Uterus (tissue), 2 donors: ENCODE measurements around the gene GPLD1.

ENCODE experiments used
- POLR2A ChIP-seq, 2 donors: fragments of 450-650 bp; IDR thresholded peaks; one replicate each; pipeline ENCODE4 v1.6.1; 2016; ENCODE audit warnings: antibody characterized with exemption in 2 of 2, mild to moderate bottlenecking in 1 of 2, moderate library complexity in 1 of 2
- TF ChIP-seq, protein P1 (sequence below), 4 experiments: fragments of 200-600 bp in 2 of 4; fragments of 450-650 bp in 2 of 4; sonication (generic) in 2 of 4; IDR thresholded peaks; one replicate each; pipeline ENCODE4 v1.5.1; 2016 to 2019; ENCODE audit warnings: antibody characterized with exemption in 4 of 4, mild to moderate bottlenecking in 2 of 4, moderate library complexity in 1 of 4

DNA sequence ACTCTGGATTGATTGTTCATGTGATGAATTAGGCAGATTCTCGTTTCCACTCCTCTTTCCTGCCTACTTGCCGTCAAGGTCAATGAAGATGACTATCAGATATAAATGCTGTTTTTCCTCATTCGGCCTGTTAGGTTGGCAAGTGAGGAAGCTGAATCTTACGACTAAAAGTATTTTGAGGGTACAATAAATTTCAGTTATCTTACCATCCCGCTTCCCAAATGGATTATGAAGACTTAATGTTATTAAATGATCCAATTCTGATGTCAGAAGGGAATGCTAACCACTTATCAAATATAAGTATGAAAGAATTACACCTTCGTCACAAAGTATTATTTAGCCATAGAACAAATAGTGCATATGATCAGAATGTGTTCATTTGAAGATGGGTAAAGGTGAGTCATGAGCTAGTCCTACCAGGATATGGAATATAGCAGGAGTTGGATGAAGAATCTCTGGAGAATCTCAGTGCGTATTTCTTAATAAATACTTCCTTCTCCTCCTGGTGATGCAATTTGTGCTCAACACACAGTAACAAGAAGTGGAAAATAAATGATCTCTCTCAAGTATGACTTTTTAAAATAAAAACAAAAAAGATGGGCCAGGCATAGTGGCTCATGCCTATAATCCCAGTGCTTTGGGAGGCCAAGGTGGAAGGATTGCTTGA lies 4.6 kb downstream of the GPLD1 start:
- TF ChIP-seq, protein P1, sequence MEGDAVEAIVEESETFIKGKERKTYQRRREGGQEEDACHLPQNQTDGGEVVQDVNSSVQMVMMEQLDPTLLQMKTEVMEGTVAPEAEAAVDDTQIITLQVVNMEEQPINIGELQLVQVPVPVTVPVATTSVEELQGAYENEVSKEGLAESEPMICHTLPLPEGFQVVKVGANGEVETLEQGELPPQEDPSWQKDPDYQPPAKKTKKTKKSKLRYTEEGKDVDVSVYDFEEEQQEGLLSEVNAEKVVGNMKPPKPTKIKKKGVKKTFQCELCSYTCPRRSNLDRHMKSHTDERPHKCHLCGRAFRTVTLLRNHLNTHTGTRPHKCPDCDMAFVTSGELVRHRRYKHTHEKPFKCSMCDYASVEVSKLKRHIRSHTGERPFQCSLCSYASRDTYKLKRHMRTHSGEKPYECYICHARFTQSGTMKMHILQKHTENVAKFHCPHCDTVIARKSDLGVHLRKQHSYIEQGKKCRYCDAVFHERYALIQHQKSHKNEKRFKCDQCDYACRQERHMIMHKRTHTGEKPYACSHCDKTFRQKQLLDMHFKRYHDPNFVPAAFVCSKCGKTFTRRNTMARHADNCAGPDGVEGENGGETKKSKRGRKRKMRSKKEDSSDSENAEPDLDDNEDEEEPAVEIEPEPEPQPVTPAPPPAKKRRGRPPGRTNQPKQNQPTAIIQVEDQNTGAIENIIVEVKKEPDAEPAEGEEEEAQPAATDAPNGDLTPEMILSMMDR (IDR thresholded peaks at IDR 0.05) = no peak
- no peak for TF ChIP-seq POLR2A (IDR thresholded peaks at IDR 0.05)
